ENCODE measurements around the gene ASAP2.

ASAP2 gene

GRCh38 chr2:9319338-9319715 is 112.7 kb downstream of the ASAP2 start:
- no peak for DNase-seq (ENCODE audit: low read depth in 2 of 2)

GRCh38 chr2:9322576-9322975 is 116.0 kb downstream of the ASAP2 start:
- DNase-seq (ENCODE audit: low read depth in 2 of 2) = no peak

GRCh38 chr2:9325428-9325827 is 118.8 kb downstream of the ASAP2 start:
- DNase-seq (ENCODE audit: low read depth in 2 of 2) = no peak

DNA sequence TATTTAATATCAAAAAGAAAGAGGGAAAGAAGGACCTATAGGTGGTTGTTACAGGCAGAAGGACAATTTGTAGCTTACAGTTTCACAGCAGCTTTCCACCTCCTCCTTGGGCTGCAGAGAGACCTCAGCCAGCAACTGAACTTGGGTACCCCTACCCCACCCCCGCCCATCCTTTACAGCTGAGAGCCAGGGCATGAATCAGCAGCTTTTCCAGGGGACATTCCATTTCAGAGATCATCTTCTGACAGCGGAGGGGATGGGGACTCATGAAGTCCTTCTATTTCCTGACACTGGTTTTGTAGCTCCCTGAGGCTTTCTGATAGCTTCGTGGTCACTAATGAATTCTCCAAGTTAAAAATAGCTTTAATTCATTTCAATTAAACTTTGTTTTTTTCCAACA is 120.4 kb downstream of the ASAP2 start:
- DNase-seq (ENCODE audit: low read depth in 2 of 2) = no peak

- no peak for DNase-seq (ENCODE audit: low read depth in 2 of 2)
These were observed 121.3 kb downstream of the ASAP2 start for GRCh38 chr2:9327873-9328352.

- no peak for DNase-seq (ENCODE audit: low read depth in 2 of 2)
These were observed 122.3 kb downstream of the ASAP2 start for GRCh38 chr2:9328931-9329330.

DNA sequence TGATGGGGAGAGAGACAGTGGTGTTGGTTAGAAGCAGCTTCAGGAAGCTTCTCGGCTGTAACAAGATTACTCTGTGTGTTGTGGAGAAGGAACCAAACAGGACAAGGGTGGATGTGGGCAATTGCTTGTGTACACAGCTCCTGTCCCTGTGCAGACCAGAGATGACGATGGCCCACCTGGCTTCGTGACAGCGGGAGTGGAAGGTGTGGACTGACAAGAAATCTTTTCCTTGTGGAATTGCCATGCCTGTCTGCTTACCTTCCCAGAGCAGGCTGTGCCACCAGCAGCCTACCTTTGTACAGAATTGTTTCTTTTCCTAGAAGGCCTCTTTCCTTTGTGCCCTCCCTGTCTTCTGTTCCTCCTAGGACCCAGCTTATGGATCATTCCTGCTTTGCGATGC is 122.9 kb downstream of the ASAP2 start:
- DNase-seq (ENCODE audit: low read depth in 2 of 2) = no peak

DNA sequence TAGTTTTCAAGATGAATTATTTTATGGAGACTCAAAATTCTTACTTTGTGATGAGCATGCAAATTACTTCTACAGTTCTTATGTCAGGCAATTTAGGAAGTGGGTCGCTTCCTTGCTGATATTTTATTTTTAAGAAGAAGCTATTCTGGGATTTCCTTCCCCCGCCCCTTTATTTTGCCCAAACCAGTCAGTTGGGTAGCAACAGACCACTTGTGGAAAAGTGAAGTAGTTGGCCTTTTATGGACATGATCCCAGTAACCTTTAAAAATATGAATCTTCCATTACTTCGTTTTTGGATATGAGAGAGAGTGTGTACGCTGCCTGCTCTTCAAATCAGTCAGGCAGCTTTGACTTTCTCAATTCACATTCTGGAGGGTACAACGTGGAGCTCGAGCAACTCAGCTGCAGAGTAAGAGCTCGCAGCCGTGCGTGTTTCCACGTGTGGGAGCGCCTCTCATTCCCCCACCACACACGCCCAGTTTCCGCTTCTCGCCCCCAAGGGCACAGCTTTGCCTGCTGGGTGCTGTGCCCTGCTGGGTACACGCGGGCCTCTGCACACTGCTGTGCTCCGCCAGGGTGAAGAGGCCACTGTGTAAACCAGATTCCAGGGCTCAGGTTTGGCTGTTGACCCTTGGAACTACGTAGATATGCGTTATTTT is 124.1 kb downstream of the ASAP2 start:
- DNase-seq (ENCODE audit: low read depth in 2 of 2) = no peak

- DNase-seq (ENCODE audit: low read depth in 2 of 2) = no peak
These were observed 125.1 kb downstream of the ASAP2 start for GRCh38 chr2:9331704-9332103.

DNA sequence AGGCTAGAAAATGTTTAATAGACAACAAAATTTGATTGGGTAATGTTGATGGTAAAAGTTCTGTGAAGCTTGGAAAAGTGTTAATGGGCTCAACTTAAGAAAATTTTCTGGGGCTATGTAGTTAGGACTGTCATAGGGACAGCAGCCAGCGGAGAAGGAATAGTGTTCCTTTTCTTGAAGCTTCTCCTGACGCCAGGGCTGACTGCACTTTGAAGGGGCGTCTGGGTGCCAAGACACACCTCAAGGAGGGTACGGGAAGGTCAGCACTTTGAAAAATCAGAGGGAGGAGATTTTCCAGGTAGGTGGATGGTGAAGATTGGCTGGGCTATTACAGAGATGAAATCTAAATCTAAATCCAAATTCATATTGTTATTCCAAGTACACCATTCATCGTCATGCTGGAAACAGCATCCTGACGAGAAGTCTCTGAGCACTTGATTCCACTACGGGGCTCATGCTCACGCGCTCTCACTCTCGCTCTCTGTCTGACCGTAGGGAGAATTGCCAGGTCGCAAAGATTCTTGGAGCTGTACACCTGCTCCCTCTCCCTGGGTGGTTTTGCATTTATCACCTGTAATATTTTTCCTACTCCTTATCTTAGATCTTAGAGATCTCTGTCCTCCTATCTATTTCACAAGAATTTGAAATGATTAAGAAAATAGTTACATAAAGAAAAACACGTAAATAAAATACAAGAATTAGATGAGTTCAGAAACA is 125.7 kb downstream of the ASAP2 start:
- DNase-seq (ENCODE audit: low read depth in 2 of 2) = no peak

DNA sequence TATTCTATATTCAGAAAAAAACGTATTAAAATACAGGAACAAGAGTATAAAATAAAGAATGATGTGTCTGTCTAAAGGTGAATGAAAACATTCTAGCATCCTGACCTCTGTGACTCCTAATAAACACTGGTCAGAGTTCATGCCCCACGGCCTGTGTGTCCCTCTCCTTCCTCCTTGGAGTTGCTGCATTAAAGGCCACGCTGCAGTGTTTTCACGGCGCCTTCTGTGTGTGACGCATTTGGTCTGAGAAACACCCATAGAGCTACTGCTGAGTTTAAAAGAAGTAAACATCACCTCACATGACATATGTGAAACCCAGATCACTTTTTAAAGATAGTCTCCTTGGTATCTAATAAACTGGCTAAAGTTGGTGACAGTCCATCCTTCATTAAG is 126.2 kb downstream of the ASAP2 start:
- no peak for DNase-seq (ENCODE audit: low read depth in 2 of 2)

DNA sequence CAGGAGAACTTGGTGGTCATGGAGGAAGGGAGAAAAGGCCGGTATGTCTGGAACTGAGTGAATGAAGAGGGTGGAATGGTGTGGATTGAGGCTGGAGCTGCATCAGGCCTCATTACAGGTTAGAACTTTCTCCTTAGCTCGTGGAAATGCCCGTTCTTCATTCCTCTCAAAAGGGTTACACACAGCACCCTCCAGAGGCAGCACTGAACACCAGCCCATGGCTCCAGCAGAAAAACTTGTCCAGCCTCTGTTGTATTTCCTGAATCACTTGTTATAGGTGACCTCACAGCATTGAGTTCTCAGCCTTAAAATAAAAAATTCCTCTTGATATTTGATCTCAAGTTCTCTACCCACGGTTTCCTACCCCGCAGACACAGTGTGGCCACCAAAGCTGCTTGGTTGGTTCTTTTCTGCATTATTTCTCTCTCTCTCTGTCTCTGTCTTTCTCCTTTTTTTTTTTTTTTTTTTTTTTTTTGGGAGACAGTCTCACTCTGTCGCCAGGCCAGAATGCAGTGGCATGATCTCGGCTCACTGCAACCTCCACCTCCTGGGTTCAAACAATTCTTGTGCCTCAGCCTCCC is 127.1 kb downstream of the ASAP2 start:
- no peak for DNase-seq (ENCODE audit: low read depth in 2 of 2)

DNA sequence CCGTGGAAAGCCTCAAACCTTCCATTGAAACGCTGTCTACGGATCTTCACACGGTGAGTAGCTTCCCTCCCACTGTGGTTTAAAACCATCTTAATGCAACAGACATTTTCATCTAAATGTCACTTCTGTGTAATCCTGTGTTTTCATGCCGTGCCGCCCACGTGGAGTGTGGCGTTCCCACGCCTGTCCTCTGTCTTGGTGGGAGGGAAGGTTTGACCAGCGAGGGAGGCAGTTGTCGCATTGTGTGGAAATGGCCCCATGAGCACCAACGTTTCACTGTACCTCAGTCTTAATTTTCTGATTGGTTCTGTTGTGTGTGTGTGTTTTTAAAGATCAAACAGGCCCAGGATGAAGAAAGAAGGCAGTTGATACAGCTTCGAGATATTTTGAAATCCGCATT is 128.1 kb downstream of the ASAP2 start:
- no peak for DNase-seq (ENCODE audit: low read depth in 2 of 2)

- no peak for DNase-seq (ENCODE audit: low read depth in 2 of 2)
These were observed 128.8 kb downstream of the ASAP2 start for GRCh38 chr2:9335322-9335832.

DNA sequence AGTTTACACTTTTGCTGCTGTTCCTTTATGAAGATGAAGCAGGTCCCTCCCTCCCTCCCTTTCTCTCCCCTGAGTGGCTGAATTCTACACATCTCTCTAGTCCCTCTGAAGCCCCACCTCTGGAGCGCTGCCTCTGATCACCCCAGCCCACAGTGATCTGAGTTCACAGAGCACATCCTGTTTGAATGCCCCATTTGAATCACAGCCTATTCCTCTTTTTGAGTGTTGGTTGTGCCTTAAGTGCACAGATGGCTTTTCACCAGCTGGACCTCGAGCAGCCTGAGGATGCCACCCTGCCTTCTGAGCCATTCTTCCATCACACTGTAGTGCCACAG is 129.6 kb downstream of the ASAP2 start:
- DNase-seq (ENCODE audit: low read depth in 2 of 2) = no peak

GRCh38 chr2:9336576-9337314 is 130.1 kb downstream of the ASAP2 start:
- DNase-seq (ENCODE audit: low read depth in 2 of 2) = no peak

DNA sequence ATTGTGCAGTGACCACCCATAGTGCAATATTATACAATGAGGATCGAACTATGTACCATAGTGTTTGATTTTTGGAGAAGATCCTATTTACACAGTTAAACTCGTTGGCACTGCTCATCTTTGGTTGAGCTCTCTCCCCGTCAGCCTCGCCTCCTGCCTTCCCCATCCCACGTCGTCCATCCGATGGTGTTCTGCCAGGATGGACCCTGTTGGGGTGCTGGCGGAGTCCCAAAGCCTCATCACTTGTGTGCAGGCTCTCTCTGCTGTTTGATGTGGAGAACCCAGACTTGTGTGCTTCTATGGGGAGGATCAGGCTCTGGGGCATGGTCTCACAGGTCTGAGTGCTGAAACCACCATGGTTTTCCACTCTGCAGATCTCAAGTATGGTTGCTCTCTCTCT is 131.3 kb downstream of the ASAP2 start:
- no peak for DNase-seq (ENCODE audit: low read depth in 2 of 2)

DNA sequence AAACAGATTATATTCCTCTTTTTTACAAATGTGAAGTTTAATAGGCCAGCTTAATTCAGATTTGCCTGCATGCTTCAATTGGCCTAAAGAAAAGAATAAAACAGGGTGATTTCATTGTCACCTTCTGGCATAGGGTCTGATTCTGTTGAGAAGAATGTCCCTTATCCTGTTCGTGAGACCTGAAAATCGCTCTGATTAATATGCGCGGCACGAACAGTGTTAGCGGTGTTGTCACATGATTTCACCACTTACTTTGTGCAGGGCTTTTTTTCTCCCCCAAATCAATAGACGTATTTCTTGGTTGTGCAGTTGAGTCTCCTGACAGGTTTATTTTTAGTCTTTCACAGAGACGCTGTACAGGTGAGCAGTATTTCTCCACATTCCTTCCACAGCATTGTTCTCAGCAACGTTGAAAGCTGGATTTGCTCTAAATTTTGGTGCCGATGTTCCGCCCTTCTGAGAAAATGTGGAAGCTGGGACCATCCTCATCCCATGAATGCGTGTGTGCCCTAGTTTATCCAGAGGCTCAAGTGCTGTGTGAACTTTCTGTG is 134.8 kb downstream of the ASAP2 start:
- DNase-seq (ENCODE audit: low read depth in 2 of 2) = no peak

DNA sequence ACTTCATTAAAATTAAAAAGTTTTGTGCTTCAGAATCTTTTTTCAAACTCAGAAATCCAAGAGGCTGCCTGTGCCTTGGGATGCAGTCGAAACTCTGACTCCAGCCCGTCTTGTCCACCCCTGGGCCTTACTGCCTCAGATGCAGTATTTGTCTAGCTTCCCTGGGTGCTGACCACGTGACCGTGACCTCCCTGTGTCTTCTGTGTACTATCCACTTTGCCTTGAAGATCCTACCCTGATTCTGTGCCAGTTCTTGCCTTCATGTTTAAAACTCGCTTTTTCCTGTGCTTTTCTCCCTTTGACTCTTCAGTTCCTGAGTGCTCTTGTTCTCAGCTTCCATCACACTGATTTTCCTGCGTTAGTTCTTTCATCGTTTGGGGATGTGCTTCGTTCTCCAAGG is 136.0 kb downstream of the ASAP2 start:
- DNase-seq (ENCODE audit: low read depth in 2 of 2) = no peak

DNA sequence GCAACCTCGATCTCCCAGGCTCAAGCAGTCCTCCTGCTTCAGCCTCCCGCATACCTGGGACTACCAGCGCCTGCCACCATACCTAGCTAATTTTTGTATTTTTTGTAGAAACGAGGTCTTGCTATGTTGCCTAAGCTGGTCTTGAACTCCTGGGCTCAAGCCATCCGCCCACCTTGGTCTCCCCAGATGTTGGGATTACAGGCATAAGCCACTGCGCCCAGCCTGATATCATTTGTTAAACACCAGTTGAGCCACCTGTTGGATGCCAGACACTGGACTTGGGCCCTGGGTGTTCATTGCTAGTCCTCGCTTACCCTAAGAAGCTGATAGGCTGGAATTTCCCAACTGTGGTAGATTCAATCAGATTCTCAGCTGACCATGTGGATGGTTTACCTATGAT is 136.9 kb downstream of the ASAP2 start:
- no peak for DNase-seq (ENCODE audit: low read depth in 2 of 2)

DNA sequence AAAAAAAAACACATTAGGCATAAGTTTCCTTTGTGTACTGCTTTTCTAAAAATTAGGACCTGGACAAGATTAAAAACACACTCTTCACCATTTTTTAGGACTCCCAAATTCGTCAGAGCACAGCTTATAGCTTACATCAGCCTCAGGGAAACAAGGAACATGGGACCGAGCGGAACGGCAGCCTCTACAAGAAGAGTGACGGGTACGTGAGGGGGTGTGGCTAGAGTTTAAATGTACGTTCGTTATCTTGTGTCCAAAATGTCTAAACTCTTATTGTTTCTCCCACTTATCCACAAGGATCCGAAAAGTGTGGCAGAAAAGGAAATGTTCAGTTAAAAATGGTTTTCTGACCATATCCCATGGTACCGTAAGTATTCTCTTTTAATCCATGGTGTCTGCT is 137.8 kb downstream of the ASAP2 start:
- no peak for DNase-seq (ENCODE audit: low read depth in 2 of 2)

GRCh38 chr2:9345343-9345742 is 138.7 kb downstream of the ASAP2 start:
- no peak for DNase-seq (ENCODE audit: low read depth in 2 of 2)
